Ascending aorta (tissue), 2 donors: ENCODE measurements around the gene ARHGAP27. TPM values are rescaled to one million over a fixed set of nuclear protein-coding genes. Genes with fewer than 3 reads are reported as not detected.

ENCODE experiments used
- DNase-seq, 2 donors: peaks; one replicate each; pipeline ENCODE4 v3.0.0-alpha.2; 2019; ENCODE audit warnings: low spot score in 2 of 2
- H3K27ac ChIP-seq, 2 donors: fragments of 200-600 bp; sonication (generic); one replicate each; pipeline ENCODE4 v1.5.1; 2016 to 2017; ENCODE audit warnings: mild to moderate bottlenecking in 1 of 2
- H3K27me3 ChIP-seq: fragments of 200-600 bp; sonication (generic); one replicate; pipeline ENCODE4 v1.5.1; 2017
- H3K36me3 ChIP-seq, 2 donors: fragments of 200-600 bp; sonication (generic); one replicate each; pipeline ENCODE4 v1.5.1; 2016
- H3K4me1 ChIP-seq, 2 donors: fragments of 200-600 bp; sonication (generic); one replicate each; pipeline ENCODE4 v1.5.1; 2016 to 2017; ENCODE audit warnings: mild to moderate bottlenecking in 1 of 2
- H3K4me3 ChIP-seq, 2 donors: fragments of 200-600 bp; sonication (generic); one replicate each; pipeline ENCODE4 v1.5.1; 2016 to 2017; ENCODE audit warnings: mild to moderate bottlenecking in 1 of 2
- H3K9me3 ChIP-seq, 2 donors: fragments of 200-600 bp; sonication (generic); one replicate each; pipeline ENCODE4 v1.5.1; 2016
- intact Hi-C: fragments of 100-400 bp; cut with DNase I; formaldehyde crosslinking; loops from one replicate; pipeline ENCODE4 v1.15.1; 2023
- total RNA-seq: library from RNA; depleted of rRNA; stranded (reverse); fragments of >200 nt; gene quantifications from one replicate; pipeline ENCODE4 v1.1.0, GENCODE V29; 2016
- TF ChIP-seq, protein P1 (sequence below), 3 experiments: fragments of 200-600 bp in 2 of 3; fragments of 450-650 bp in 1 of 3; sonication (generic) in 2 of 3; IDR thresholded peaks; one replicate each; pipeline ENCODE4 v1.5.1; 2016 to 2019; ENCODE audit warnings: antibody characterized with exemption in 3 of 3, mild to moderate bottlenecking in 1 of 3, moderate library complexity in 1 of 3

ARHGAP27 gene
- total RNA-seq, 1 donor from 2014 or later, result 80.6 TPM

DNA sequence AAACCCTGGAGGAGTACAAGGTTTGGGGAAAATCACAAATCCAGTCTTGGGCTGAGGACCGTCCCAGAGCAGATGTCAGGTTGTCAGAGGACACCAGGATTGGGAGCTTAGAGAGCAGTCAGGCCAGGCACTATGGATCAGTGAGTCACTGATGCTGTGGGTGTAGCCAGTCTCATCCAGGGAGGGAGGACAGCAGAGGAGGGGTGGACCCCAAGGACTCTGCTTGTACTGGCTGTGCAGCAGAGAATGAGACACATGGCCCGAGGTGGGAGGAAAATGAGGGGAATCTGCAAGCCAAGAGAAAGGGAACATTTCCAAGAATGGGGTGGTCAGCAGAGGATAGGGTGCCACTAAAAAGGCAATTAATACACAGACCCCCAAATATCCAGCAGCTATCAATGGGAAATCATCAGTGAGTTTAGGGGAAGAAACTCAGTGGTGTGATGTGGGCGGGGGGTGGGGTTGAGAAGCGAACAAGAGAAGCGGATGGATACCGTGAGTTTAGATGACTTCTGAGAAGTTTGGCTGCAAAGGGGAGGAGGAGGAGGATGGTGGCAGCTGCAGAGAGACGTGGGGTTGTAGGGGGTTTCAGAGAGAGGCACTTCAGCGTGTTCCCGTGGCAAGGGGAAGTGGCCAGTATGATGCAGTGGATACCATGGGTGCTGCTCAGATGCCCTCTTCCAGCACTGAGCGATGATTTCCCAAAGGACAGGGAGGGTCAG lies 43.9 kb downstream of the ARHGAP27 start:
- intact Hi-C loops, result no loop called here
- H3K36me3 ChIP-seq, result no peaks in the 10 kb centered on the region
- no peak for DNase-seq
- no peak overlapping the region for H3K27ac ChIP-seq
- H3K27me3 ChIP-seq, result no peaks in the 10 kb centered on the region
- H3K9me3 ChIP-seq, result no peaks in the 10 kb centered on the region
- TF ChIP-seq, protein P1, sequence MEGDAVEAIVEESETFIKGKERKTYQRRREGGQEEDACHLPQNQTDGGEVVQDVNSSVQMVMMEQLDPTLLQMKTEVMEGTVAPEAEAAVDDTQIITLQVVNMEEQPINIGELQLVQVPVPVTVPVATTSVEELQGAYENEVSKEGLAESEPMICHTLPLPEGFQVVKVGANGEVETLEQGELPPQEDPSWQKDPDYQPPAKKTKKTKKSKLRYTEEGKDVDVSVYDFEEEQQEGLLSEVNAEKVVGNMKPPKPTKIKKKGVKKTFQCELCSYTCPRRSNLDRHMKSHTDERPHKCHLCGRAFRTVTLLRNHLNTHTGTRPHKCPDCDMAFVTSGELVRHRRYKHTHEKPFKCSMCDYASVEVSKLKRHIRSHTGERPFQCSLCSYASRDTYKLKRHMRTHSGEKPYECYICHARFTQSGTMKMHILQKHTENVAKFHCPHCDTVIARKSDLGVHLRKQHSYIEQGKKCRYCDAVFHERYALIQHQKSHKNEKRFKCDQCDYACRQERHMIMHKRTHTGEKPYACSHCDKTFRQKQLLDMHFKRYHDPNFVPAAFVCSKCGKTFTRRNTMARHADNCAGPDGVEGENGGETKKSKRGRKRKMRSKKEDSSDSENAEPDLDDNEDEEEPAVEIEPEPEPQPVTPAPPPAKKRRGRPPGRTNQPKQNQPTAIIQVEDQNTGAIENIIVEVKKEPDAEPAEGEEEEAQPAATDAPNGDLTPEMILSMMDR (IDR thresholded peaks at IDR 0.05), result no peak
- no peaks in the 10 kb centered on the region for H3K4me1 ChIP-seq
- no peak overlapping the region for H3K4me3 ChIP-seq

DNA sequence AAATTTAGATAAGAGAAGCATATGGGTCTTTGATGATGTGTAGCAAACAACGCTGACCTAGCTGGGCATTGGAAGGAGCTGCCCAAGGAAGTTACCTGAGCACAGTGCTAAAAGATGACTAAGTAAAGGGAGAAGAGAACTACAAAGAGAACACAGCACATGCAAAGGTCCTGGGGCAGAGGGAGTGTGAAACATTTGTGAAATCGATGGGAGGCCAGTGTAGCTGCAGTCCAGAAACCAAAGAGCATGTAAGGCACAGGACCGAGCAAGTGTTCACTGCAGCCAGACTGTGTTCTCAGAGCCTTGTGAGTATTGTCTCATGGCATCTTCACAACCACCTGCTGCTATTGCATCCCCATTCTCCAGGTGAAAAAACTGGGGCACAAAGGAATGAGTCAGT lies 44.9 kb downstream of the ARHGAP27 start:
- no peaks in the 10 kb centered on the region for H3K27me3 ChIP-seq
- no peaks in the 10 kb centered on the region for H3K4me1 ChIP-seq
- intact Hi-C loops, result no loop called here
- no peaks in the 10 kb centered on the region for H3K9me3 ChIP-seq
- no peak for DNase-seq
- no peak overlapping the region for H3K27ac ChIP-seq
- H3K4me3 ChIP-seq, result no peak overlapping the region
- H3K36me3 ChIP-seq, result no peaks in the 10 kb centered on the region
- TF ChIP-seq, protein P1 (IDR thresholded peaks at IDR 0.05), result no peak

GRCh38 chr17:45386178-45386577 lies 46.5 kb downstream of the ARHGAP27 start:
- no peak overlapping the region for H3K4me3 ChIP-seq
- TF ChIP-seq, protein P1 (IDR thresholded peaks at IDR 0.05), result no peak
- no peak for DNase-seq
- intact Hi-C loops, result no loop called here
- no peaks in the 10 kb centered on the region for H3K36me3 ChIP-seq
- no peaks in the 10 kb centered on the region for H3K4me1 ChIP-seq
- H3K27me3 ChIP-seq, result no peaks in the 10 kb centered on the region
- no peaks in the 10 kb centered on the region for H3K9me3 ChIP-seq
- H3K27ac ChIP-seq, result no peak overlapping the region

DNA sequence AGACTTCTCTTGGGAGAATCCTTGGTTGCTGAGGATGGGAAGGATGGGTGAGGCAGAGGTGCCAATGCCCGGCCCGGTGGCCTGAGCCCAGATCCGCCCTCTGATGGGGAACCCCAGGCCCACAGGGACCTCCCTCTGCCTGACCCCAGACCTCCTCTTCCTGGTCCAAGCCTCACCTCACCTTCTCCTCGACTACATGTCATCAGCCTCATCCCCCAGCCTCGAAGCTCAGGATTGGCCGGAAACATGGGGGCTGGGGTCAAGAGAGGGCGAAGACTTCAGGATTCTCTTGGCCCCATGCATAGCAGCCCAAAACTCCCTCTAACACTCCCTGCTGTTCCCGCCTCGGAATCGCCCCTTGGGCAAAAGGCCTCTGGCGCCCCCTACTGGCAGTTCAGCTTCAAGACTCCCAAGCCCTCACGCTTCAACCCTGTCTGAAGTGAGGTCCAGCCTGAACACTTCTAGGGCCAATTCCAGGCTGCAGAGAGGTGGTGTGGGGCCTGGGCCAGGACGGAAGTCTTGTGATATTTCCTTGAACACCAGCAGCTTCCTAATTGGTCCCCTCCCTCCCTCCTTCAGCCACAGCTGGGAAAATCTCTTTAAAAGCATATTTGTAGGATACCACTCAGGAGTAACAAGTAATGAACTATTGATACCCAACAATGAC lies 47.2 kb downstream of the ARHGAP27 start:
- Histone ChIP-seq H3K36me3 (no peaks in the 10 kb centered on the region), H3K9me3 (no peaks in the 10 kb centered on the region), H3K27me3 (no peaks in the 10 kb centered on the region), H3K27ac (no peak overlapping the region), H3K4me1 (no peaks in the 10 kb centered on the region), H3K4me3 (no peak overlapping the region)
- intact Hi-C loops, result loop anchor here (1.0 to 2.0 kb wide), 3 partner anchors 69 to 166 kb away; partner anchors contain the start of gene MAP3K14
- peak; percentile 44 to 90 for DNase-seq
- TF ChIP-seq, protein P1 (IDR thresholded peaks at IDR 0.05), result peak; percentile 95 to 99 (median 98)

- Histone ChIP-seq H3K4me3 (no peak overlapping the region), H3K27me3 (no peaks in the 10 kb centered on the region), H3K9me3 (no peaks in the 10 kb centered on the region), H3K27ac (no peak overlapping the region), H3K4me1 (no peaks in the 10 kb centered on the region), H3K36me3 (no peaks in the 10 kb centered on the region)
- DNase-seq, result no peak
- TF ChIP-seq, protein P1 (IDR thresholded peaks at IDR 0.05), result no peak
- intact Hi-C loops, result loop anchor here (1.0 to 2.0 kb wide), 3 partner anchors 68 to 166 kb away; partner anchors contain the start of gene MAP3K14
Observed at GRCh38 chr17:45384789-45385262, 47.8 kb downstream of the ARHGAP27 start.
